ENCODE results near the gene ANKHD1. TPM values are rescaled to one million over a fixed set of nuclear protein-coding genes. Genes with fewer than 3 reads are reported as not detected.

ANKHD1 gene
- total and polyA plus RNA-seq, 2 of the 8 experiments (the other 6 are each of a cell fraction or from before 2014, with no cell fraction given) = 69.9 to 108 TPM

DNA sequence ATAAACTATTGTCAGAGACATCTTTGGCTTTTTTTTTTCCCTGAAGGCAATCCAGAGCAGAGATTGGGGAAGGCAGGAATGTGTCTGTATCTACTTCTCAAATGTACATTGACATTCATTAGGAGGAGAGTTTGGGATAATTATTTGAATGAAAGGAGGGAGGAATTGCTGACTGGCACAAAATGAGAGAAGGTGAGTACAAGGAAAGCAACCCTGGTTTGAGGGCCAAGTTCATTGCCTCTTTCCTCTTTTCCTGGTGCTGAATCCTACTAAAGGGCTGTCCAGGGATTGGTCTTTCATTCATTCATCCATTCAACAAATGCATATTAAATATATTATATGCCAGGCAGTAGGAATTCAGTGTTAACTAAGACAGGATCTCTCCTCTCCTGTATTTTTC, 18.8 kb upstream of the ANKHD1 start (continued):
- TF ChIP-seq, protein P1, sequence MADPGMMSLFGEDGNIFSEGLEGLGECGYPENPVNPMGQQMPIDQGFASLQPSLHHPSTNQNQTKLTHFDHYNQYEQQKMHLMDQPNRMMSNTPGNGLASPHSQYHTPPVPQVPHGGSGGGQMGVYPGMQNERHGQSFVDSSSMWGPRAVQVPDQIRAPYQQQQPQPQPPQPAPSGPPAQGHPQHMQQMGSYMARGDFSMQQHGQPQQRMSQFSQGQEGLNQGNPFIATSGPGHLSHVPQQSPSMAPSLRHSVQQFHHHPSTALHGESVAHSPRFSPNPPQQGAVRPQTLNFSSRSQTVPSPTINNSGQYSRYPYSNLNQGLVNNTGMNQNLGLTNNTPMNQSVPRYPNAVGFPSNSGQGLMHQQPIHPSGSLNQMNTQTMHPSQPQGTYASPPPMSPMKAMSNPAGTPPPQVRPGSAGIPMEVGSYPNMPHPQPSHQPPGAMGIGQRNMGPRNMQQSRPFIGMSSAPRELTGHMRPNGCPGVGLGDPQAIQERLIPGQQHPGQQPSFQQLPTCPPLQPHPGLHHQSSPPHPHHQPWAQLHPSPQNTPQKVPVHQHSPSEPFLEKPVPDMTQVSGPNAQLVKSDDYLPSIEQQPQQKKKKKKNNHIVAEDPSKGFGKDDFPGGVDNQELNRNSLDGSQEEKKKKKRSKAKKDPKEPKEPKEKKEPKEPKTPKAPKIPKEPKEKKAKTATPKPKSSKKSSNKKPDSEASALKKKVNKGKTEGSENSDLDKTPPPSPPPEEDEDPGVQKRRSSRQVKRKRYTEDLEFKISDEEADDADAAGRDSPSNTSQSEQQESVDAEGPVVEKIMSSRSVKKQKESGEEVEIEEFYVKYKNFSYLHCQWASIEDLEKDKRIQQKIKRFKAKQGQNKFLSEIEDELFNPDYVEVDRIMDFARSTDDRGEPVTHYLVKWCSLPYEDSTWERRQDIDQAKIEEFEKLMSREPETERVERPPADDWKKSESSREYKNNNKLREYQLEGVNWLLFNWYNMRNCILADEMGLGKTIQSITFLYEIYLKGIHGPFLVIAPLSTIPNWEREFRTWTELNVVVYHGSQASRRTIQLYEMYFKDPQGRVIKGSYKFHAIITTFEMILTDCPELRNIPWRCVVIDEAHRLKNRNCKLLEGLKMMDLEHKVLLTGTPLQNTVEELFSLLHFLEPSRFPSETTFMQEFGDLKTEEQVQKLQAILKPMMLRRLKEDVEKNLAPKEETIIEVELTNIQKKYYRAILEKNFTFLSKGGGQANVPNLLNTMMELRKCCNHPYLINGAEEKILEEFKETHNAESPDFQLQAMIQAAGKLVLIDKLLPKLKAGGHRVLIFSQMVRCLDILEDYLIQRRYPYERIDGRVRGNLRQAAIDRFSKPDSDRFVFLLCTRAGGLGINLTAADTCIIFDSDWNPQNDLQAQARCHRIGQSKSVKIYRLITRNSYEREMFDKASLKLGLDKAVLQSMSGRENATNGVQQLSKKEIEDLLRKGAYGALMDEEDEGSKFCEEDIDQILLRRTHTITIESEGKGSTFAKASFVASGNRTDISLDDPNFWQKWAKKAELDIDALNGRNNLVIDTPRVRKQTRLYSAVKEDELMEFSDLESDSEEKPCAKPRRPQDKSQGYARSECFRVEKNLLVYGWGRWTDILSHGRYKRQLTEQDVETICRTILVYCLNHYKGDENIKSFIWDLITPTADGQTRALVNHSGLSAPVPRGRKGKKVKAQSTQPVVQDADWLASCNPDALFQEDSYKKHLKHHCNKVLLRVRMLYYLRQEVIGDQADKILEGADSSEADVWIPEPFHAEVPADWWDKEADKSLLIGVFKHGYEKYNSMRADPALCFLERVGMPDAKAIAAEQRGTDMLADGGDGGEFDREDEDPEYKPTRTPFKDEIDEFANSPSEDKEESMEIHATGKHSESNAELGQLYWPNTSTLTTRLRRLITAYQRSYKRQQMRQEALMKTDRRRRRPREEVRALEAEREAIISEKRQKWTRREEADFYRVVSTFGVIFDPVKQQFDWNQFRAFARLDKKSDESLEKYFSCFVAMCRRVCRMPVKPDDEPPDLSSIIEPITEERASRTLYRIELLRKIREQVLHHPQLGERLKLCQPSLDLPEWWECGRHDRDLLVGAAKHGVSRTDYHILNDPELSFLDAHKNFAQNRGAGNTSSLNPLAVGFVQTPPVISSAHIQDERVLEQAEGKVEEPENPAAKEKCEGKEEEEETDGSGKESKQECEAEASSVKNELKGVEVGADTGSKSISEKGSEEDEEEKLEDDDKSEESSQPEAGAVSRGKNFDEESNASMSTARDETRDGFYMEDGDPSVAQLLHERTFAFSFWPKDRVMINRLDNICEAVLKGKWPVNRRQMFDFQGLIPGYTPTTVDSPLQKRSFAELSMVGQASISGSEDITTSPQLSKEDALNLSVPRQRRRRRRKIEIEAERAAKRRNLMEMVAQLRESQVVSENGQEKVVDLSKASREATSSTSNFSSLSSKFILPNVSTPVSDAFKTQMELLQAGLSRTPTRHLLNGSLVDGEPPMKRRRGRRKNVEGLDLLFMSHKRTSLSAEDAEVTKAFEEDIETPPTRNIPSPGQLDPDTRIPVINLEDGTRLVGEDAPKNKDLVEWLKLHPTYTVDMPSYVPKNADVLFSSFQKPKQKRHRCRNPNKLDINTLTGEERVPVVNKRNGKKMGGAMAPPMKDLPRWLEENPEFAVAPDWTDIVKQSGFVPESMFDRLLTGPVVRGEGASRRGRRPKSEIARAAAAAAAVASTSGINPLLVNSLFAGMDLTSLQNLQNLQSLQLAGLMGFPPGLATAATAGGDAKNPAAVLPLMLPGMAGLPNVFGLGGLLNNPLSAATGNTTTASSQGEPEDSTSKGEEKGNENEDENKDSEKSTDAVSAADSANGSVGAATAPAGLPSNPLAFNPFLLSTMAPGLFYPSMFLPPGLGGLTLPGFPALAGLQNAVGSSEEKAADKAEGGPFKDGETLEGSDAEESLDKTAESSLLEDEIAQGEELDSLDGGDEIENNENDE (IDR thresholded peaks at IDR 0.05; ENCODE audit: insufficient replicate concordance, low read length) = no peak
- TF ChIP-seq TCF12 (IDR thresholded peaks at IDR 0.05; ENCODE audit: low read depth, low read length) (no peak), CREB1 (IDR thresholded peaks at IDR 0.05) (no peak), KDM1A (IDR thresholded peaks at IDR 0.05; ENCODE audit: borderline replicate concordance, low read length) (no peak), RFX5 (IDR thresholded peaks at IDR 0.05; ENCODE audit: borderline replicate concordance, low read depth, low read length) (no peak), EP300 (IDR thresholded peaks at IDR 0.05; ENCODE audit: borderline replicate concordance in 1 of 2, low read depth in 2 of 2, low read length in 2 of 2) (no peak)
- TF ChIP-seq, protein P2, sequence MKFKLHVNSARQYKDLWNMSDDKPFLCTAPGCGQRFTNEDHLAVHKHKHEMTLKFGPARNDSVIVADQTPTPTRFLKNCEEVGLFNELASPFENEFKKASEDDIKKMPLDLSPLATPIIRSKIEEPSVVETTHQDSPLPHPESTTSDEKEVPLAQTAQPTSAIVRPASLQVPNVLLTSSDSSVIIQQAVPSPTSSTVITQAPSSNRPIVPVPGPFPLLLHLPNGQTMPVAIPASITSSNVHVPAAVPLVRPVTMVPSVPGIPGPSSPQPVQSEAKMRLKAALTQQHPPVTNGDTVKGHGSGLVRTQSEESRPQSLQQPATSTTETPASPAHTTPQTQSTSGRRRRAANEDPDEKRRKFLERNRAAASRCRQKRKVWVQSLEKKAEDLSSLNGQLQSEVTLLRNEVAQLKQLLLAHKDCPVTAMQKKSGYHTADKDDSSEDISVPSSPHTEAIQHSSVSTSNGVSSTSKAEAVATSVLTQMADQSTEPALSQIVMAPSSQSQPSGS (IDR thresholded peaks at IDR 0.05; ENCODE audit: low read length) = no peak
- TF ChIP-seq, protein P3, sequence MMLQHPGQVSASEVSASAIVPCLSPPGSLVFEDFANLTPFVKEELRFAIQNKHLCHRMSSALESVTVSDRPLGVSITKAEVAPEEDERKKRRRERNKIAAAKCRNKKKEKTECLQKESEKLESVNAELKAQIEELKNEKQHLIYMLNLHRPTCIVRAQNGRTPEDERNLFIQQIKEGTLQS (IDR thresholded peaks at IDR 0.05; ENCODE audit: insufficient read depth, low read depth, low read length) = no peak

All from H1 (cell line).